Smooth muscle cell (in vitro differentiated cells): ENCODE data around the gene SLC16A4. TPM values are rescaled to one million over a fixed set of nuclear protein-coding genes. Genes with fewer than 3 reads are reported as not detected.

Experiments
- DNase-seq: peaks from one replicate; lab custom pipeline; 2025; ENCODE audit not compliant: unreplicated experiment; lab: John Stamatoyannopoulos, UW
- H2AFZ ChIP-seq: fragments of 200-600 bp; sonication (generic); 2 replicates; pipeline ENCODE4 v1.6.0; 2016; ENCODE audit warnings: antibody characterized with exemption, low read depth, mild to moderate bottlenecking
- H3F3A ChIP-seq: fragments of 200-600 bp; sonication (generic); 2 replicates; pipeline ENCODE4 v1.6.0; 2017; ENCODE audit warnings: antibody characterized with exemption, low read depth
- H3K27ac ChIP-seq: fragments of 200-600 bp; sonication (generic); 2 replicates; pipeline ENCODE4 v1.5.1; 2016; ENCODE audit warnings: low read depth, mild to moderate bottlenecking
- H3K27me3 ChIP-seq: fragments of 200-600 bp; sonication (generic); 2 replicates; pipeline ENCODE4 v1.6.1; 2016; ENCODE audit warnings: low read depth, mild to moderate bottlenecking
- H3K36me3 ChIP-seq: fragments of 200-600 bp; sonication (generic); 2 replicates; pipeline ENCODE4 v1.5.1; 2016; ENCODE audit warnings: low read depth
- H3K4me1 ChIP-seq: fragments of 200-600 bp; sonication (generic); 2 replicates; pipeline ENCODE4 v1.5.1; 2016; ENCODE audit warnings: low read depth
- H3K4me2 ChIP-seq: fragments of 200-600 bp; sonication (generic); 2 replicates; pipeline ENCODE4 v1.6.0; 2016; ENCODE audit warnings: mild to moderate bottlenecking
- H3K4me3 ChIP-seq: fragments of 200-600 bp; sonication (generic); 2 replicates; pipeline ENCODE4 v1.5.1; 2016; ENCODE audit warnings: mild to moderate bottlenecking
- H3K79me2 ChIP-seq: fragments of 200-600 bp; sonication (generic); 2 replicates; pipeline ENCODE4 v1.6.0; 2016; ENCODE audit warnings: low read depth, mild to moderate bottlenecking
- H3K9ac ChIP-seq: fragments of 200-600 bp; sonication (generic); 2 replicates; pipeline ENCODE4 v1.6.0; 2016; ENCODE audit warnings: low read depth
- H3K9me3 ChIP-seq: fragments of 200-600 bp; sonication (generic); replicated peaks from 2 replicates; pipeline ENCODE4 v1.5.1; 2016; ENCODE audit warnings: low read depth
- H4K20me1 ChIP-seq: fragments of 200-600 bp; sonication (generic); 2 replicates; pipeline ENCODE4 v1.6.0; 2016; ENCODE audit warnings: low read depth
- WGBS: methylation state at CpG from one replicate; pipeline ENCODE4 v1.1.7; 2016; ENCODE audit warnings: low lambda C conversion rate; 5-methylcytosine and 5-hydroxymethylcytosine counted together
- polyA plus RNA-seq: library from polyadenylated mRNA; unstranded; fragments of >200 nt; fragmentation: Nextera tagmentation; extraction: Ambion mirVana; gene quantifications from 2 replicates; pipeline ENCODE4 v1.2.1, GENCODE V29; 2016
- total RNA-seq: library from RNA; depleted of rRNA; stranded (reverse); fragments of >200 nt; gene quantifications from 2 replicates; pipeline ENCODE4 v1.2.3, GENCODE V29; 2014
- TF ChIP-seq, protein P1 (sequence below): fragments of 200-600 bp; sonication (generic); IDR thresholded peaks from 2 replicates; pipeline ENCODE4 v1.5.1; 2017; ENCODE audit warnings: borderline replicate concordance, mild to moderate bottlenecking, antibody characterized with exemption; ENCODE audit not compliant: insufficient read depth, poor library complexity, severe bottlenecking

SLC16A4 gene
- total and polyA plus RNA-seq, 2 experiments from 2014 or later: 6.5 to 11.6 TPM

DNA sequence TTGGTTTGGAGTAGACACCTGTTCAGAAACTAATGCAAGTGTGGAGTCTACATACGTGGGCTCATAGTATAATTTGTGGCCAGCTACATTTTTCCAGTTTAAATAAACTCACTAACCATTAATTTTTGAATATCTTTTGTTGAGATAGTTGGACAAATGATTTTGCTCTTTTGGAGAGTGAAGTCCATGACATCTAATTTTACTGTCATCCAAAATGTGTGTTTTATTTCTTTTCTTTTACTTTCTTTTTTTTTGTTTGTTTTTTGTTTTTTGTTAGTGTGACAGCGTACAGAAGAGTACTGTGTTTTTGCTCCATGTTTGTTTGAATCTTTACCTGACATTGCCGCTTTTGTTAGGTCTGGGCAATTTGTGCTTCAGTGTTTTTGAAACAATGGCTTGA, 46.7 kb downstream of the SLC16A4 start:
- WGBS: 92% methylated on average over 3 of the region's 3 CpGs
- no peak for DNase-seq
- no peak overlapping the region for H3K27ac ChIP-seq
- no peaks in the 10 kb centered on the region for H3F3A ChIP-seq
- no peak overlapping the region for H2AFZ ChIP-seq
- H3K79me2 ChIP-seq: peaks cover 91% of the 10 kb centered on the region
- peak overlapping the region; percentile 37 for H3K4me3 ChIP-seq
- H3K4me2 ChIP-seq: peak overlapping the region; percentile 91
- TF ChIP-seq, protein P1, sequence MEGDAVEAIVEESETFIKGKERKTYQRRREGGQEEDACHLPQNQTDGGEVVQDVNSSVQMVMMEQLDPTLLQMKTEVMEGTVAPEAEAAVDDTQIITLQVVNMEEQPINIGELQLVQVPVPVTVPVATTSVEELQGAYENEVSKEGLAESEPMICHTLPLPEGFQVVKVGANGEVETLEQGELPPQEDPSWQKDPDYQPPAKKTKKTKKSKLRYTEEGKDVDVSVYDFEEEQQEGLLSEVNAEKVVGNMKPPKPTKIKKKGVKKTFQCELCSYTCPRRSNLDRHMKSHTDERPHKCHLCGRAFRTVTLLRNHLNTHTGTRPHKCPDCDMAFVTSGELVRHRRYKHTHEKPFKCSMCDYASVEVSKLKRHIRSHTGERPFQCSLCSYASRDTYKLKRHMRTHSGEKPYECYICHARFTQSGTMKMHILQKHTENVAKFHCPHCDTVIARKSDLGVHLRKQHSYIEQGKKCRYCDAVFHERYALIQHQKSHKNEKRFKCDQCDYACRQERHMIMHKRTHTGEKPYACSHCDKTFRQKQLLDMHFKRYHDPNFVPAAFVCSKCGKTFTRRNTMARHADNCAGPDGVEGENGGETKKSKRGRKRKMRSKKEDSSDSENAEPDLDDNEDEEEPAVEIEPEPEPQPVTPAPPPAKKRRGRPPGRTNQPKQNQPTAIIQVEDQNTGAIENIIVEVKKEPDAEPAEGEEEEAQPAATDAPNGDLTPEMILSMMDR: no peak
- H3K9ac ChIP-seq: no peak overlapping the region
- peaks cover 87% of the 10 kb centered on the region for H4K20me1 ChIP-seq
- H3K27me3 ChIP-seq: no peaks in the 10 kb centered on the region
- peaks cover 69% of the 10 kb centered on the region for H3K4me1 ChIP-seq
- H3K36me3 ChIP-seq: no peaks in the 10 kb centered on the region
- H3K9me3 ChIP-seq: no peaks in the 10 kb centered on the region

DNA sequence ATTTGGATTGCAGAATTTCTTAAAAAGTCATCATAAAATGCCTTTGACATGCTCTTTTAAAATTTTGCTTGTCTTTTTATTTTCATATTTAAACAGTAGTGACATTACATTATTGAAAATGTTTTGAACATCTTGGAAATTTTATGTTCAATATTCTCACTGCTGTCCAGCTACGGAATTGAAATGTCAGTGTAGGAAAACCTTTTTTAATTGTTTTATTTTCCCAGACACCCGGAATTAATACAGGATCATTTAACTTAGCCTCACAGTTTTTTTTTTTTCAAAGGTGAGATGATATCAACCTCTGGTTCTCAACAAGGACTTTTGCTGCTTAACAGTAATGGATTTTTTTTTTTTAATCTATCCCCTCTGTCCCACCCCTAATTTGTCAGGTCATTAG, 47.6 kb downstream of the SLC16A4 start:
- peak overlapping the region; percentile 14 for H3K9ac ChIP-seq
- H3K4me3 ChIP-seq: peak overlapping the region; percentile 37
- no peak for DNase-seq
- H3F3A ChIP-seq: no peaks in the 10 kb centered on the region
- peaks cover 60% of the 10 kb centered on the region for H3K4me1 ChIP-seq
- no peak overlapping the region for H3K27ac ChIP-seq
- H3K9me3 ChIP-seq: no peaks in the 10 kb centered on the region
- no peak overlapping the region for H2AFZ ChIP-seq
- TF ChIP-seq, protein P1: no peak
- no peaks in the 10 kb centered on the region for H3K27me3 ChIP-seq
- no peaks in the 10 kb centered on the region for H3K36me3 ChIP-seq
- H3K79me2 ChIP-seq: peaks cover 83% of the 10 kb centered on the region
- peak overlapping the region; percentile 91 for H3K4me2 ChIP-seq
- H4K20me1 ChIP-seq: peaks cover 82% of the 10 kb centered on the region
- WGBS: 94% methylated on average over 2 of the region's 2 CpGs

- TF ChIP-seq, protein P1: no peak
- Histone ChIP-seq H3K9me3 (no peaks in the 10 kb centered on the region), H3K27me3 (no peaks in the 10 kb centered on the region), H3K4me1 (peaks cover 60% of the 10 kb centered on the region), H2AFZ (no peak overlapping the region), H3K79me2 (peaks cover 70% of the 10 kb centered on the region), H3K36me3 (no peaks in the 10 kb centered on the region), H3K4me2 (peak overlapping the region; percentile 91), H3K4me3 (peak overlapping the region; percentile 37), H3K9ac (no peak overlapping the region), H3K27ac (no peak overlapping the region), H4K20me1 (peaks cover 70% of the 10 kb centered on the region), H3F3A (peaks cover 9% of the 10 kb centered on the region)
- DNase-seq: no peak
- WGBS: 67% methylated on average over 9 of the region's 9 CpGs
Observed at GRCh38 chr1:110341872-110342331, 48.9 kb downstream of the SLC16A4 start.
